Trophoblast cell (in vitro differentiated cells and primary cell): ENCODE data around the gene SLC35E1.

Source experiments
- DNase-seq, 2 donors: peaks; one replicate each; pipeline ENCODE4 v3.0.0-alpha.2; 2016
- H2AFZ ChIP-seq: 2 replicates; pipeline ENCODE4 v1.6.1; 2013; ENCODE audit warnings: low read length, moderate library complexity, mild to moderate bottlenecking; ENCODE audit not compliant: insufficient read depth, poor library complexity
- H2AK5ac ChIP-seq: 2 replicates; pipeline ENCODE4 v1.6.1; 2013; ENCODE audit warnings: mild to moderate bottlenecking, low read length
- H2BK120ac ChIP-seq: 2 replicates; pipeline ENCODE4 v1.6.1; 2013; ENCODE audit warnings: low read length, mild to moderate bottlenecking, moderate library complexity; ENCODE audit not compliant: insufficient read depth, poor library complexity
- H2BK12ac ChIP-seq: 2 replicates; pipeline ENCODE4 v1.6.1; 2013; ENCODE audit warnings: mild to moderate bottlenecking, low read length, moderate library complexity
- H2BK5ac ChIP-seq: 2 replicates; pipeline ENCODE4 v1.6.1; 2013; ENCODE audit warnings: low read length, low read depth, moderate library complexity, mild to moderate bottlenecking; ENCODE audit not compliant: poor library complexity
- H3K14ac ChIP-seq: 2 replicates; pipeline ENCODE4 v1.6.1; 2013; ENCODE audit warnings: mild to moderate bottlenecking, low read length
- H3K18ac ChIP-seq: 2 replicates; pipeline ENCODE4 v1.6.1; 2013; ENCODE audit warnings: mild to moderate bottlenecking, low read length
- H3K23ac ChIP-seq: 2 replicates; pipeline ENCODE4 v1.6.1; 2013; ENCODE audit warnings: low read length
- H3K27ac ChIP-seq: 2 replicates; pipeline ENCODE4 v1.5.1; 2013; ENCODE audit warnings: low read depth, mild to moderate bottlenecking, inconsistent platforms, low read length, moderate library complexity
- H3K27me3 ChIP-seq: 2 replicates; pipeline ENCODE4 v1.6.1; 2013; ENCODE audit warnings: inconsistent platforms, mild to moderate bottlenecking, low read length, moderate library complexity; ENCODE audit not compliant: insufficient read depth
- H3K36me3 ChIP-seq, 2 experiments: 1 replicate in 1 of 2; 2 replicates in 1 of 2; pipeline ENCODE4 v1.6.1; 2013; ENCODE audit warnings: low read length in 2 of 2, mild to moderate bottlenecking in 2 of 2, moderate library complexity in 1 of 2; ENCODE audit not compliant: insufficient read depth in 2 of 2, control insufficient read depth in 1 of 2
- H3K4ac ChIP-seq: 2 replicates; pipeline ENCODE4 v1.6.1; 2013; ENCODE audit warnings: low read depth, mild to moderate bottlenecking, low read length, moderate library complexity
- H3K4me1 ChIP-seq, 2 experiments: 1 replicate in 1 of 2; 2 replicates in 1 of 2; pipeline ENCODE4 v1.6.1; 2013; ENCODE audit warnings: low read length in 2 of 2, mild to moderate bottlenecking in 2 of 2, moderate library complexity in 1 of 2; ENCODE audit not compliant: insufficient read depth in 2 of 2, control insufficient read depth in 1 of 2
- H3K4me2 ChIP-seq: 2 replicates; pipeline ENCODE4 v1.6.1; 2013; ENCODE audit warnings: inconsistent platforms, mild to moderate bottlenecking, low read length, moderate library complexity
- H3K4me3 ChIP-seq: 2 replicates; pipeline ENCODE4 v1.5.1; 2013; ENCODE audit warnings: mild to moderate bottlenecking, low read depth, low read length, inconsistent platforms
- H3K79me1 ChIP-seq: one replicate; pipeline ENCODE4 v1.6.1; 2013; ENCODE audit warnings: low read length
- H3K79me2 ChIP-seq: 2 replicates; pipeline ENCODE4 v1.6.1; 2013; ENCODE audit warnings: low read length, mild to moderate bottlenecking; ENCODE audit not compliant: control insufficient read depth, insufficient read depth, poor library complexity
- H3K9ac ChIP-seq: 2 replicates; pipeline ENCODE4 v1.6.1; 2013; ENCODE audit warnings: mild to moderate bottlenecking, low read length
- H3K9me3 ChIP-seq: 2 replicates; pipeline ENCODE4 v1.6.1; 2013; ENCODE audit warnings: low read depth, mild to moderate bottlenecking, control low read depth, inconsistent platforms, low read length; ENCODE audit not compliant: insufficient read depth
- H4K12ac ChIP-seq: 2 replicates; pipeline ENCODE4 v1.6.1; 2013; ENCODE audit warnings: low read depth, mild to moderate bottlenecking, low read length, moderate library complexity
- H4K8ac ChIP-seq: 2 replicates; pipeline ENCODE4 v1.6.1; 2013; ENCODE audit warnings: low read depth, mild to moderate bottlenecking, low read length, moderate library complexity
- H4K91ac ChIP-seq: one replicate; pipeline ENCODE4 v1.6.1; 2013; ENCODE audit warnings: low read depth, mild to moderate bottlenecking, low read length, moderate library complexity
- WGBS: extraction: QIAGEN DNeasy Blood & Tissue Kit; methylation state at CpG from one replicate; pipeline ENCODE4 v1.1.7; 2013; ENCODE audit warnings: missing lambda C conversion rate; ENCODE audit not compliant: insufficient read length, insufficient coverage; ENCODE audit errors: extremely low coverage; 5-methylcytosine and 5-hydroxymethylcytosine counted together

SLC35E1 gene

DNA sequence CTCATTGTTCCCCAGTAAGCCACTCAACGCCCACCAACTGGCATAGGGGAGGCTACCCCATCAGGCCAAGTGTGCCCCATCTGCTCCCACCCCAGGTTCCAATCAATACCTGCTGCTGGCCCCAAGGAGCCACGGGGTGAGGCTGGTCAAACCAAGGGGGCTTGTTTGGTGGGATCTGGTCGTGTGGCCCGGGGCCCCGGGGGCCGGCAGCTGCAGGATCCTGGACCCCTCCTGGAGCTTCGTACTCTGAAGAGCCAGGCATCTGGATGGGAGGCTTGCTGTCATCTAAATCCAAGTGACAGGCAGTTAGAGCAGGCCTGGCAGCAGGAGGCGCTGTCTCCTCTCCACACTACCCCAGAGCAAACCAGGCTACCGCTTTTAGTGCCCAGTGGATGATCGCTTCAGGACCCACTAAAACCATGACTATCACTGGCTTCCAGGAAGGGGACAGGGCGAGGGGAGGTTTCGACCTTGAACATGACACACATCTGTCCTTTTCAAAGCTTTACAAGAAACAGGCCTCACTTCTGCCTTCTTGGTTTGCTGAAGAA lies 44.2 kb downstream of the SLC35E1 start:
- H4K91ac ChIP-seq = no peak overlapping the region
- H2BK120ac ChIP-seq = no peak overlapping the region
- H3K9ac ChIP-seq = no peak overlapping the region
- no peak overlapping the region for H3K4me3 ChIP-seq
- H2BK5ac ChIP-seq = no peak overlapping the region
- H3K4me1 ChIP-seq = peaks cover 12 to 15% of the 10 kb centered on the region in 2 experiments
- no peaks in the 10 kb centered on the region for H3K27me3 ChIP-seq
- H2AK5ac ChIP-seq = no peak overlapping the region
- H3K23ac ChIP-seq = no peak overlapping the region
- DNase-seq = peak in 1 of 2 donors; percentile 21
- no peak overlapping the region for H4K8ac ChIP-seq
- peaks cover 83 to 88% of the 10 kb centered on the region in 2 experiments for H3K36me3 ChIP-seq
- no peak overlapping the region for H2AFZ ChIP-seq
- peaks cover 3% of the 10 kb centered on the region for H3K9me3 ChIP-seq
- no peaks in the 10 kb centered on the region for H3K79me2 ChIP-seq
- no peak overlapping the region for H4K12ac ChIP-seq
- H2BK12ac ChIP-seq = no peak overlapping the region
- peak overlapping the region; percentile 66 for H3K27ac ChIP-seq
- no peak overlapping the region for H3K14ac ChIP-seq
- no peak overlapping the region for H3K18ac ChIP-seq
- no CpG with 5 or more reads among the region's 12 CpGs for WGBS
- no peak overlapping the region for H3K4ac ChIP-seq
- H3K4me2 ChIP-seq = peak overlapping the region; percentile 46
- peaks cover 3% of the 10 kb centered on the region for H3K79me1 ChIP-seq

- H3K9ac ChIP-seq = peak overlapping the region; percentile 18
- peaks cover 12 to 15% of the 10 kb centered on the region in 2 experiments for H3K4me1 ChIP-seq
- H3K23ac ChIP-seq = no peak overlapping the region
- H2AFZ ChIP-seq = no peak overlapping the region
- no peaks in the 10 kb centered on the region for H3K27me3 ChIP-seq
- no peak overlapping the region for H2BK120ac ChIP-seq
- H3K36me3 ChIP-seq = peaks cover 83 to 88% of the 10 kb centered on the region in 2 experiments
- no CpG with 5 or more reads among the region's 14 CpGs for WGBS
- peaks cover 3% of the 10 kb centered on the region for H3K9me3 ChIP-seq
- peaks cover 3% of the 10 kb centered on the region for H3K79me1 ChIP-seq
- H4K91ac ChIP-seq = no peak overlapping the region
- H3K79me2 ChIP-seq = no peaks in the 10 kb centered on the region
- H4K12ac ChIP-seq = no peak overlapping the region
- DNase-seq = peak; percentile 64 to 82
- peak overlapping the region; percentile 66 for H3K27ac ChIP-seq
- H4K8ac ChIP-seq = no peak overlapping the region
- no peak overlapping the region for H3K18ac ChIP-seq
- no peak overlapping the region for H2AK5ac ChIP-seq
- no peak overlapping the region for H2BK12ac ChIP-seq
- peak overlapping the region; percentile 1 for H3K4me3 ChIP-seq
- no peak overlapping the region for H3K4ac ChIP-seq
- no peak overlapping the region for H2BK5ac ChIP-seq
- peak overlapping the region; percentile 46 for H3K4me2 ChIP-seq
- no peak overlapping the region for H3K14ac ChIP-seq
Measured at GRCh38 chr19:16527334-16527935, 44.8 kb downstream of the SLC35E1 start.

DNA sequence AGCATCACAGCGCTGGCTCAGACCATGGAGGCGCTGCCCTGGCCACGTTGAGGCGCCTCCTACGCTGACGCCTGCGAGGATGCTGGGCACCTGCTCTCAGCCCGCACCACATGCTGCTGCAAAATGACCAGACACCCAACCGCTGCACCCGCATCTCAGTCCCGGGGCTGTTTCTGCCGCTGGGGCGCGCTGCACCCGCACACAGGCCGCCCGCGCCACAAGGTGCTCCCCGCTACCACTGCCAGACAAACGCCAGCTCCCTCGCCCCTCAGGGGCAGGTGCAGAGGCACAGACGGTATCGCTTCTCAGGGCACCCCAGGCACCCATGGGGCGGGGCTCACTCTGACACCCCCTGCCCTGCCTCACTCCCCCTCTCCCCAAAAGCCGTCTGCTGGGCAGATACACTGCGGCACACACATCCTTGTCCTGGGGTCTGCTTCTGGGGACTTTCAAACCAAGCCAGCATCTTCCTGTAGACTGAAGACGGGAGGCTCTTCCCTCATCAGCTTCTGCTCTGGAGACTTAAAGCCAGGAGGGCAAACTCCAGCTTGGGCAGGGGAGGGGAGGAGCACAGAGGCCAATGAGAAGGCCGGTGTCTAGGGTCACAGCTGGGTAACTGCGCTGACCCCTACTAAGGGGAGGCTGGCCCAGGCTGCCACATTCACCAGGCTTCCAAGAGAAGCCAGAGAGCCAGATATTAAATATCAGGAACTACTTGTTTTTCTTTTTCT lies 46.3 kb downstream of the SLC35E1 start:
- Histone ChIP-seq H3K9ac (no peak overlapping the region), H3K79me1 (peaks cover 3% of the 10 kb centered on the region), H3K4me3 (no peak overlapping the region), H3K4me1 (peaks cover 12 to 15% of the 10 kb centered on the region in 2 experiments), H3K4me2 (no peak overlapping the region), H2AK5ac (no peak overlapping the region), H2BK120ac (no peak overlapping the region), H3K18ac (no peak overlapping the region), H4K91ac (no peak overlapping the region), H3K36me3 (peaks cover 82 to 85% of the 10 kb centered on the region in 2 experiments), H3K23ac (no peak overlapping the region), H2BK5ac (no peak overlapping the region), H2AFZ (no peak overlapping the region), H3K9me3 (peaks cover 3% of the 10 kb centered on the region), H3K27ac (no peak overlapping the region), H2BK12ac (no peak overlapping the region), H4K12ac (no peak overlapping the region), H4K8ac (no peak overlapping the region), H3K4ac (no peak overlapping the region), H3K14ac (no peak overlapping the region), H3K27me3 (no peaks in the 10 kb centered on the region), H3K79me2 (no peaks in the 10 kb centered on the region)
- no peak for DNase-seq
- WGBS = no CpG with 5 or more reads among the region's 29 CpGs

DNA sequence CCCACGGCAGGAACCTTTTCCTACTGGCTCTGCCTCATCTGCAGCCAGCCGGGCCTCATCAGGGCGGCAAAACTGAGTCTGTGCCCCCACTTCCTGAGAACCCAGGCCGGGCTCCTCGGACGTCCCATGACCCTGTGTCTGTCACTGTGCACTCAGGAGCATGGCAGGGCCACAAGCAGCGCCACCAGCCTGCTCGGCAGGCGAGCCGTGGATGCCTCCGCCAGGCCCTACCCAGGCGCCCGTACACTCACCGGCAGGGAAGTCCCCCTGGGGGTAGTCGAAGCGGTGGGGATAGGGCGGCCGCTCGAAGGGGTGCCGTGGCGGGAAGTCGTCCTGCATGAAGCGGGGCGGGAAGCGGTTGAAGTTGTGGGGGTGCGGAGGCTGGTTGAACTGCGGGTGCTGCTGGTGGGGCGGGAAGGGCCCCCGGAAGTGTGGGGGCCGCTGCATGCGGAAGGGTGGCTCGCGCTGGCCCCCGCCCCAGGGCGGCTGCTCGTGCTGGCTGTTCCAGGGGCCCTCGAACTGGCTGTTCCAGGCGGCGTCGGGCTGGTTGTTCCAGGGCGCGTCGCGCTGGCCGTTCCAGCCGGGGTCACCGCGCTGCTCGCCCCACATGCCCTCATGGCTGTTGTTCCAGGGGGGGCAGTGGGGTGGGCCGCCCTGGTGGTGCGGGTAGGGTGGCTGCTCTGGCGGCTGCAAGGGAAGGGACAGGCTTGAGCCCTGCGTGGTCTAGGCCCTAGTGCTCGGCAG lies 47.1 kb downstream of the SLC35E1 start:
- H3K36me3 ChIP-seq = peaks cover 82 to 85% of the 10 kb centered on the region in 2 experiments
- H2BK5ac ChIP-seq = no peak overlapping the region
- no peaks in the 10 kb centered on the region for H3K27me3 ChIP-seq
- no peak overlapping the region for H3K18ac ChIP-seq
- no CpG with 5 or more reads among the region's 54 CpGs for WGBS
- no peak overlapping the region for H4K12ac ChIP-seq
- no peak overlapping the region for H3K23ac ChIP-seq
- no peak overlapping the region for H4K8ac ChIP-seq
- no peak for DNase-seq
- H3K9me3 ChIP-seq = peaks cover 7% of the 10 kb centered on the region
- H3K27ac ChIP-seq = no peak overlapping the region
- H3K4me2 ChIP-seq = no peak overlapping the region
- H3K4ac ChIP-seq = no peak overlapping the region
- H2AK5ac ChIP-seq = no peak overlapping the region
- H3K9ac ChIP-seq = no peak overlapping the region
- H3K79me2 ChIP-seq = no peaks in the 10 kb centered on the region
- H3K4me1 ChIP-seq = peaks cover 12 to 15% of the 10 kb centered on the region in 2 experiments
- H2BK12ac ChIP-seq = no peak overlapping the region
- no peak overlapping the region for H3K14ac ChIP-seq
- H2BK120ac ChIP-seq = no peak overlapping the region
- H2AFZ ChIP-seq = no peak overlapping the region
- no peak overlapping the region for H3K4me3 ChIP-seq
- peaks cover 3% of the 10 kb centered on the region for H3K79me1 ChIP-seq
- H4K91ac ChIP-seq = no peak overlapping the region
